ENCODE data around the gene TGM4.

DNA sequence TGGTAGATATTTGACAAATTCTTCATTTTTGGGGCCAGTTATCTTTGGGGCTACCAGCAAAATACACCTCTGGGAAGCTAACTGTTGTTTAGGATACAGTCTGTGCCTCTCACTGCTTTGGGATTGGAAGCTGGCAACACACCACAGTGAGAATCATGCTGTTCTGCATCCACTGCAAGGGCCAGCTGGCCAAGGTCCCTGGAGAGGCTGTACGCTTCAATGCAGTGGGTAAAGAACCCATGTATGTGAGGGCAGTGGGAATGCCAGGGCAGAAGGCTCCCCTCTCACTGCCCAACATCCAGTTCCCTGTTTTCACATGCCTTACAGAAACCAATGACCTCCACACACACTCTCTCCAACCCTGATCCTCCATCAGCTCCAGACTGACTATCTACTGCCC lies 81.5 kb downstream of the TGM4 start:
- TF ChIP-seq POLR2A (IDR thresholded peaks at IDR 0.05; ENCODE audit: low read depth, low read length): no peak
- TF ChIP-seq POLR2AphosphoS5 (IDR thresholded peaks at IDR 0.05; ENCODE audit: low read depth, low read length): no peak
- no peak for TF ChIP-seq TAF1 (IDR thresholded peaks at IDR 0.05; ENCODE audit: borderline replicate concordance, low read depth, low read length)

All from GM12892 (cell line).